ENCODE measurements around the gene MPZ. TPM values are rescaled to one million over a fixed set of nuclear protein-coding genes. Genes with fewer than 3 reads are reported as not detected.

The MPZ gene
- total RNA-seq, 4 donors from 2014 or later, result 0.75 to 1.4 (median 1.1) TPM

DNA sequence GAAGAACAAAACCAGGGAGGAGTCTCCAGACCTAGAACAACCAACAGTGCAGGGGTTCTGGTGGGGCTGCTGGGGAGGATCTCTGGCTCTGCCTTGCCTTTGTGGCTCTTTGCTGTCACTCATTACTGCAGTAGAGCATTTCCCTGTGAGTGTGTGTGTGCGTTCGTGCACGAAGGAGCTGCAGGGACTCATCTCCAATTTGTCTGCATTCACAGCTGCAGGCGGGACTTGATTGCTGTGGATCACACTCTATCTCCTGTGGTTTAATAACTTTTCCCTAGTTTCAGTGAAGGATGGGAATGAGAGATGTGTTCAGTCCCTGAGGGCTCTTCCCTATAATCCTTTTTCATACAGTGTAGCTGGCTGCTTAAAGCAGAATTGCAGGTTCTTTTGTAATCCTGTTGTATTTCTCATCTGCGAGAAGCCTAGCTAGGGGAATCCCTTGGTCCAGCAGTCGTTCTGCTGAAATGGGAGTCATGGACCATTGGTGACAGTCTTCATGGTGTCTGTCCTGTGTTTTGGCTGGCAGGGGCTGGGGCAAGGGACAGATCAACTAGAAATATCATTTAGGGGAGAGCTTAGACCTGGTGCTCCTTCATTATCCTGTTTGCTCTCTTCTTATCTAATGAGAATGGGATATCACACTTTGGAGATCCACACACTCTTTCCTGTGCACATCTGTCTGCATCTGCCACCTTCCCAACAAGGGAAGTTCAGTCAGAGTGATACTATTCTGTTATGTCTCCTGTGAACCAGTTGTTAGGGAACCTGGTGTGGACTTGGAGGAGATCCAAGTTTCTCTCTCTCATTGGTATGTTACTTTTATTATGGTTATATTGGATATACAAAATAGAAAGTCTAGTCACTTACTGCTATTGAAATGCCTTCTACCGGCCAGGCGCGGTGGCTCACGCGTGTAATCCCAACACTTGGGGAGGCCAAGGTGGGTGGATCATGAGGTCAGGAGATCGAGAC is 48.2 kb downstream of the MPZ start:
- intact Hi-C loops (cut with DNase I), result no loop called here
- WGBS, 2 donors, result 27 to 45% methylated on average over 6 to 12 of the region's 12 CpGs
- TF ChIP-seq POLR2A (IDR thresholded peaks at IDR 0.05), result no peak
- TF ChIP-seq, protein P1, sequence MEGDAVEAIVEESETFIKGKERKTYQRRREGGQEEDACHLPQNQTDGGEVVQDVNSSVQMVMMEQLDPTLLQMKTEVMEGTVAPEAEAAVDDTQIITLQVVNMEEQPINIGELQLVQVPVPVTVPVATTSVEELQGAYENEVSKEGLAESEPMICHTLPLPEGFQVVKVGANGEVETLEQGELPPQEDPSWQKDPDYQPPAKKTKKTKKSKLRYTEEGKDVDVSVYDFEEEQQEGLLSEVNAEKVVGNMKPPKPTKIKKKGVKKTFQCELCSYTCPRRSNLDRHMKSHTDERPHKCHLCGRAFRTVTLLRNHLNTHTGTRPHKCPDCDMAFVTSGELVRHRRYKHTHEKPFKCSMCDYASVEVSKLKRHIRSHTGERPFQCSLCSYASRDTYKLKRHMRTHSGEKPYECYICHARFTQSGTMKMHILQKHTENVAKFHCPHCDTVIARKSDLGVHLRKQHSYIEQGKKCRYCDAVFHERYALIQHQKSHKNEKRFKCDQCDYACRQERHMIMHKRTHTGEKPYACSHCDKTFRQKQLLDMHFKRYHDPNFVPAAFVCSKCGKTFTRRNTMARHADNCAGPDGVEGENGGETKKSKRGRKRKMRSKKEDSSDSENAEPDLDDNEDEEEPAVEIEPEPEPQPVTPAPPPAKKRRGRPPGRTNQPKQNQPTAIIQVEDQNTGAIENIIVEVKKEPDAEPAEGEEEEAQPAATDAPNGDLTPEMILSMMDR (IDR thresholded peaks at IDR 0.05), result no peak
- Histone ChIP-seq H3K27ac (peak overlapping the region; percentile 22 to 51 (median 37)), H3K4me1 (peaks cover 15 to 64% (median 30%) of the 10 kb centered on the region in 3 donors), H3K4me3 (peak overlapping the region in 1 of 4 donors; percentile 77), H3K27me3 (peaks cover 0 to 49% (median 0%) of the 10 kb centered on the region in 4 donors), H3K36me3 (no peaks in the 10 kb centered on the region), H3K9me3 (peaks cover 0 to 13% (median 9%) of the 10 kb centered on the region in 3 donors)
- no peak for DNase-seq

- Histone ChIP-seq H3K27ac (peak overlapping the region; percentile 22 to 51 (median 37)), H3K4me1 (peaks cover 15 to 65% (median 30%) of the 10 kb centered on the region in 3 donors), H3K27me3 (peaks cover 0 to 49% (median 0%) of the 10 kb centered on the region in 4 donors), H3K36me3 (no peaks in the 10 kb centered on the region), H3K9me3 (peaks cover 0 to 16% (median 9%) of the 10 kb centered on the region in 3 donors), H3K4me3 (peak overlapping the region in 1 of 4 donors; percentile 77)
- 17 to 24% methylated on average over 9 of the region's 9 CpGs for WGBS, 2 donors
- no peak for DNase-seq
- intact Hi-C loops (cut with DNase I), result no loop called here
- TF ChIP-seq POLR2A (IDR thresholded peaks at IDR 0.05), result no peak
- TF ChIP-seq, protein P1 (IDR thresholded peaks at IDR 0.05), result no peak
These were observed 49.1 kb downstream of the MPZ start for GRCh38 chr1:161260376-161261260.

DNA sequence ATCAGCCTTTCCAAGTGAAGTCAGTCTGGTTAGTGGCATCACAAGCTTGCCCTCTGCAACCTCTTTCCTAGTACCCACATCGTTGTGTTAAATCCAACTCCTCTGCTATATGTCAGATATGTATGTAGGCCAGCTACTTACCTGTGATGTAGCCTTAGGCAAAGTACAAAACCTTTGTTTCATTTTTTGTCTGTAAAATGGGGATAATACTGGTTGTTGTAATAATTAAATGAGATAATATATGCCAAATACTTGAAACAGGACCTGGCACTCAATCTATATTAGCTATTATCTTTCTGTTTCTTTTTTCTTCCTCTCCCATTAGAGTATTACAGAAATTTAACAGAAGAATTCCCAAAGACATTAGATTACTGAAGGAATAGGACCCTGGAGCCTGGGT is 50.0 kb downstream of the MPZ start:
- intact Hi-C loops (cut with DNase I), result no loop called here
- Histone ChIP-seq H3K27me3 (peaks cover 0 to 49% (median 0%) of the 10 kb centered on the region in 4 donors), H3K9me3 (peaks cover 0 to 16% (median 9%) of the 10 kb centered on the region in 3 donors), H3K4me3 (peak overlapping the region in 2 of 4 donors; percentile 67 to 77), H3K27ac (no peak overlapping the region), H3K36me3 (no peaks in the 10 kb centered on the region), H3K4me1 (peaks cover 15 to 73% (median 30%) of the 10 kb centered on the region in 3 donors)
- WGBS, 2 donors, result 30 to 38% methylated on average over 1 of the region's 1 CpG
- TF ChIP-seq, protein P1 (IDR thresholded peaks at IDR 0.05), result no peak
- TF ChIP-seq POLR2A (IDR thresholded peaks at IDR 0.05), result no peak
- no peak for DNase-seq

DNA sequence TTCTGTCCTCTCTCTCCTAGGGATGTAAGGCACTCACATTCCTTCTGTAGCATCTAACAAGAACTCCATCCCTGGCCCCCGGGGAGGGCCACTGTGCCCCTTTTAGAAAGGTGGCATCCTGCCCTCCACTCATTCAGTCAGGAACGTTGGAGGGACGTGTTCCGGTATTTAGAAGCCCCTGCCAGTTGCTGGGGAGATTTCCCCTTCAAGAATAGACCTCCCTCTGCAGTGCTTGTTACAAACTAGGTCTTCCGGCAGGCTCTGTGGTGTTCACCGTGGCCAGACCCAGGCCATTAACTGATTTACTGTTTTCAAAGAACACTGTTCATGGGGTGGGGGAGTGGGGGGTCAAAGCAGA is 50.4 kb downstream of the MPZ start:
- DNase-seq, result no peak
- no peak for TF ChIP-seq POLR2A (IDR thresholded peaks at IDR 0.05)
- TF ChIP-seq, protein P1 (IDR thresholded peaks at IDR 0.05), result no peak
- Histone ChIP-seq H3K27ac (no peak overlapping the region), H3K4me1 (peaks cover 15 to 73% (median 30%) of the 10 kb centered on the region in 3 donors), H3K27me3 (peaks cover 0 to 49% (median 0%) of the 10 kb centered on the region in 4 donors), H3K9me3 (peaks cover 0 to 16% (median 9%) of the 10 kb centered on the region in 3 donors), H3K36me3 (no peaks in the 10 kb centered on the region), H3K4me3 (peak overlapping the region; percentile 48 to 77 (median 58))
- intact Hi-C loops (cut with DNase I), result no loop called here
- WGBS, 2 donors, result 22% methylated on average over 5 of the region's 6 CpGs; no CpG with 5 or more reads in 1 of the 2 donors

All from esophagus squamous epithelium (tissue), 5 donors.